ENCODE data around the gene FKBP14. TPM values are rescaled to one million over a fixed set of nuclear protein-coding genes. Genes with fewer than 3 reads are reported as not detected.
A peak's percentile ranks its signal among the peaks of the same experiment; 100 is the strongest.

FKBP14 gene
- total RNA-seq, 1 donor from 2014 or later: 42.4 TPM

GRCh38 chr7:29977886-29978651, 48.4 kb downstream of the FKBP14 start:
- Mint-ChIP-seq H3K27ac (no peak overlapping the region), H3K36me3 (peaks cover 7% of the 10 kb centered on the region), H3K27me3 (ENCODE audit: low read depth) (no peaks in the 10 kb centered on the region), H3K4me3 (no peak overlapping the region), H3K9me3 (no peaks in the 10 kb centered on the region), H3K4me1 (peaks cover 19% of the 10 kb centered on the region)
- TF ChIP-seq, protein P1, sequence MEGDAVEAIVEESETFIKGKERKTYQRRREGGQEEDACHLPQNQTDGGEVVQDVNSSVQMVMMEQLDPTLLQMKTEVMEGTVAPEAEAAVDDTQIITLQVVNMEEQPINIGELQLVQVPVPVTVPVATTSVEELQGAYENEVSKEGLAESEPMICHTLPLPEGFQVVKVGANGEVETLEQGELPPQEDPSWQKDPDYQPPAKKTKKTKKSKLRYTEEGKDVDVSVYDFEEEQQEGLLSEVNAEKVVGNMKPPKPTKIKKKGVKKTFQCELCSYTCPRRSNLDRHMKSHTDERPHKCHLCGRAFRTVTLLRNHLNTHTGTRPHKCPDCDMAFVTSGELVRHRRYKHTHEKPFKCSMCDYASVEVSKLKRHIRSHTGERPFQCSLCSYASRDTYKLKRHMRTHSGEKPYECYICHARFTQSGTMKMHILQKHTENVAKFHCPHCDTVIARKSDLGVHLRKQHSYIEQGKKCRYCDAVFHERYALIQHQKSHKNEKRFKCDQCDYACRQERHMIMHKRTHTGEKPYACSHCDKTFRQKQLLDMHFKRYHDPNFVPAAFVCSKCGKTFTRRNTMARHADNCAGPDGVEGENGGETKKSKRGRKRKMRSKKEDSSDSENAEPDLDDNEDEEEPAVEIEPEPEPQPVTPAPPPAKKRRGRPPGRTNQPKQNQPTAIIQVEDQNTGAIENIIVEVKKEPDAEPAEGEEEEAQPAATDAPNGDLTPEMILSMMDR (IDR thresholded peaks at IDR 0.05; ENCODE audit: unreplicated experiment): no peak
- no peak for DNase-seq (ENCODE audit: low spot score in 2 of 2, unreplicated experiment in 2 of 2)

- Mint-ChIP-seq H3K4me3 (no peak overlapping the region), H3K9me3 (no peaks in the 10 kb centered on the region), H3K27me3 (ENCODE audit: low read depth) (no peaks in the 10 kb centered on the region), H3K4me1 (peaks cover 23% of the 10 kb centered on the region), H3K27ac (peak overlapping the region; percentile 80), H3K36me3 (peaks cover 4% of the 10 kb centered on the region)
- DNase-seq (ENCODE audit: low spot score in 2 of 2, unreplicated experiment in 2 of 2): peak in 1 of 2 experiments; percentile 41
- TF ChIP-seq, protein P1 (IDR thresholded peaks at IDR 0.05; ENCODE audit: unreplicated experiment): no peak
Measured at GRCh38 chr7:29976673-29977415, 49.7 kb downstream of the FKBP14 start.

GRCh38 chr7:29976266-29976665, 50.2 kb downstream of the FKBP14 start:
- DNase-seq (ENCODE audit: low spot score in 2 of 2, unreplicated experiment in 2 of 2): no peak
- no peak overlapping the region for H3K27ac Mint-ChIP-seq
- H3K27me3 Mint-ChIP-seq (ENCODE audit: low read depth): no peaks in the 10 kb centered on the region
- no peaks in the 10 kb centered on the region for H3K9me3 Mint-ChIP-seq
- H3K4me1 Mint-ChIP-seq: peaks cover 27% of the 10 kb centered on the region
- TF ChIP-seq, protein P1 (IDR thresholded peaks at IDR 0.05; ENCODE audit: unreplicated experiment): no peak
- H3K36me3 Mint-ChIP-seq: peaks cover 4% of the 10 kb centered on the region
- H3K4me3 Mint-ChIP-seq: no peak overlapping the region

DNA sequence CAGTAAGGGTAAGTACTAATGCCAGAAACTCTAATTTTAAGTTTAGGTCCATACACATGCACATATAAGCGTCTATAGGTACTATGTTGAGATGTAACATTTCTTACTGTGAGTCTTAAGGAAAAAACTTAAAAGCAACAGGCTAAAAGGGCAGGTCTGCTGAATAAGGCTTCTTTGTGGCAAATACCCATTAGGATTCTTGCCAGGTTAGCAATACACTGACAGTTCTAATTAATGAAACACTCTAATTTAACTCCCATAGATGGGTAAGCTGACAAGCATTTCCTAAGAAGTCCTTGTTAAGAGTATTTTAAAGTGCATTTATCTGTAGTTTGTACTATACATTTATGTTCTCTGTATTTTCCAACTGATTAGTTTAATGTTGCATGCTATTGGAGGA, 50.9 kb downstream of the FKBP14 start:
- TF ChIP-seq, protein P1 (IDR thresholded peaks at IDR 0.05; ENCODE audit: unreplicated experiment): no peak
- Mint-ChIP-seq H3K36me3 (peaks cover 4% of the 10 kb centered on the region), H3K27ac (peak overlapping the region; percentile 36), H3K4me3 (no peak overlapping the region), H3K9me3 (no peaks in the 10 kb centered on the region), H3K4me1 (peaks cover 27% of the 10 kb centered on the region), H3K27me3 (ENCODE audit: low read depth) (no peaks in the 10 kb centered on the region)
- no peak for DNase-seq (ENCODE audit: low spot score in 2 of 2, unreplicated experiment in 2 of 2)

DNA sequence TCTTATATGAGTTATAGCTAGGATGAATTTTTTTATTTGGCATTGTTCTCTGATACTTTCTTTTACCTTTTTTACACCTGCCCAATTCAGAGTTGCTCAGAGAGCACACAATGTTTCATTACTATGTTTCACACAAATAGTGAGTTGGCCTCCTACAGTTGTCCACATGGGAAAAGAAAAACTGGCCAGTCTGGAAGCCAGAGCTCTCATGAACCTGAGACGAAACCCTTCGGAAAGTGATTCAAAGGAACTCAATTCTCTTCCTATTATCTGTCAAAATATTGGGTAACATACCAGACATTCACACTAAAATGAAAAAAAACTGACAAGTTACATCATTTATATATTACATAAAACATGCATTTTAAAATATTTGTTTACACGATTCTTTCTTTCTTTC, 52.2 kb downstream of the FKBP14 start:
- peaks cover 37% of the 10 kb centered on the region for H3K4me1 Mint-ChIP-seq
- H3K9me3 Mint-ChIP-seq: no peaks in the 10 kb centered on the region
- TF ChIP-seq, protein P1 (IDR thresholded peaks at IDR 0.05; ENCODE audit: unreplicated experiment): no peak
- no peaks in the 10 kb centered on the region for H3K27me3 Mint-ChIP-seq (ENCODE audit: low read depth)
- no peak overlapping the region for H3K4me3 Mint-ChIP-seq
- H3K36me3 Mint-ChIP-seq: peaks cover 2% of the 10 kb centered on the region
- DNase-seq (ENCODE audit: low spot score in 2 of 2, unreplicated experiment in 2 of 2): no peak
- H3K27ac Mint-ChIP-seq: no peak overlapping the region
